ENCODE results near the gene RNF14. TPM values are rescaled to one million over a fixed set of nuclear protein-coding genes. Genes with fewer than 3 reads are reported as not detected.

RNF14 gene
- polyA plus RNA-seq, 1 donor from 2014 or later = 82.1 TPM

DNA sequence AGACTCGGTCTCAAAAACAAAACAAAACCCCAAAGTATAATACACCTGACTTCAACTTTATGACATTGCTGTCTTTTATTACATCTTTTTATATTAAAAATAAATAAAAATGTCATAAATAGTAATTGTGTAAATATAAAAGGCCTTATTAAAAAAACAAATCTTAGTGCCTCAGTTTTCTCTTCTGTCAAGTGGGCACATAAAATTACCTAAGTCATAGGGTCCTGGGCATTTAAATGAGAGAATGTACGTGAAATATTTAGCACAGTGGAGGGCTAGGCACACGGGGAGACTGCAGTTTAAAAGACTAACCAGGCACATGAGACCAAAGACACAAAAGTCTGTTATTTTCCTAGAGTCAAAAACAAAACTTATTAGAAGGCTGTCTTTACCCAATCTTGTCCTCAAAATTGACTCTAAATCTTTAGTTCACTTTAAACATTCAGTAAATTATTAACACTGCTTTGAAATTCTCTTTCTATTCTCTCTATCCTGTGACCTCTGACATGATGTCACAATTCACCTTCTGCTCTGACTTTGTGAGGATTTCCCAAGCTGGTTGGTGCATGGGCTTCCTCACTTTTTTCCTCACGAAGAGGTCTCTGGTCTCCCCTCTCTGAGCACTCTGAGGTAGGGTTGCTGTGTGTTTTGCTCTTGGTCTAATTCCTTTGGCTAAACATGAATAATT is 2.5 kb upstream of the RNF14 start:
- Histone ChIP-seq H3F3A (ENCODE audit: insufficient read depth, low read length, poor library complexity, severe bottlenecking) (peaks cover 8% of the 10 kb centered on the region), H3K4me2 (ENCODE audit: low read length) (no peak overlapping the region), H3K36me3 (ENCODE audit: insufficient read depth, low read length) (no peaks in the 10 kb centered on the region), H3K79me2 (replicated peaks; ENCODE audit: insufficient read depth, low read length) (peaks cover 16% of the 10 kb centered on the region), H3K27ac (ENCODE audit: low read length) (no peak overlapping the region), H3K4me3 (ENCODE audit: low read length) (no peak overlapping the region), H3K9ac (ENCODE audit: low read length) (no peak overlapping the region), H3K9me2 (ENCODE audit: insufficient read depth, low read length) (no peaks in the 10 kb centered on the region), H4K20me1 (ENCODE audit: insufficient read depth) (no peaks in the 10 kb centered on the region), H3K27me3 (ENCODE audit: insufficient read depth, low read depth, low read length) (no peaks in the 10 kb centered on the region), H2AFZ (ENCODE audit: low read depth, low read length) (no peak overlapping the region), H3K9me3 (ENCODE audit: low read length) (no peaks in the 10 kb centered on the region)
- TF ChIP-seq, protein P1, sequence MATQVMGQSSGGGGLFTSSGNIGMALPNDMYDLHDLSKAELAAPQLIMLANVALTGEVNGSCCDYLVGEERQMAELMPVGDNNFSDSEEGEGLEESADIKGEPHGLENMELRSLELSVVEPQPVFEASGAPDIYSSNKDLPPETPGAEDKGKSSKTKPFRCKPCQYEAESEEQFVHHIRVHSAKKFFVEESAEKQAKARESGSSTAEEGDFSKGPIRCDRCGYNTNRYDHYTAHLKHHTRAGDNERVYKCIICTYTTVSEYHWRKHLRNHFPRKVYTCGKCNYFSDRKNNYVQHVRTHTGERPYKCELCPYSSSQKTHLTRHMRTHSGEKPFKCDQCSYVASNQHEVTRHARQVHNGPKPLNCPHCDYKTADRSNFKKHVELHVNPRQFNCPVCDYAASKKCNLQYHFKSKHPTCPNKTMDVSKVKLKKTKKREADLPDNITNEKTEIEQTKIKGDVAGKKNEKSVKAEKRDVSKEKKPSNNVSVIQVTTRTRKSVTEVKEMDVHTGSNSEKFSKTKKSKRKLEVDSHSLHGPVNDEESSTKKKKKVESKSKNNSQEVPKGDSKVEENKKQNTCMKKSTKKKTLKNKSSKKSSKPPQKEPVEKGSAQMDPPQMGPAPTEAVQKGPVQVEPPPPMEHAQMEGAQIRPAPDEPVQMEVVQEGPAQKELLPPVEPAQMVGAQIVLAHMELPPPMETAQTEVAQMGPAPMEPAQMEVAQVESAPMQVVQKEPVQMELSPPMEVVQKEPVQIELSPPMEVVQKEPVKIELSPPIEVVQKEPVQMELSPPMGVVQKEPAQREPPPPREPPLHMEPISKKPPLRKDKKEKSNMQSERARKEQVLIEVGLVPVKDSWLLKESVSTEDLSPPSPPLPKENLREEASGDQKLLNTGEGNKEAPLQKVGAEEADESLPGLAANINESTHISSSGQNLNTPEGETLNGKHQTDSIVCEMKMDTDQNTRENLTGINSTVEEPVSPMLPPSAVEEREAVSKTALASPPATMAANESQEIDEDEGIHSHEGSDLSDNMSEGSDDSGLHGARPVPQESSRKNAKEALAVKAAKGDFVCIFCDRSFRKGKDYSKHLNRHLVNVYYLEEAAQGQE (IDR thresholded peaks at IDR 0.05; ENCODE audit: borderline replicate concordance) = no peak
- TF ChIP-seq EP300 (conservative IDR thresholded peaks at IDR 0.05; ENCODE audit: poor library complexity, severe bottlenecking) = no peak
- TF ChIP-seq, protein P2, sequence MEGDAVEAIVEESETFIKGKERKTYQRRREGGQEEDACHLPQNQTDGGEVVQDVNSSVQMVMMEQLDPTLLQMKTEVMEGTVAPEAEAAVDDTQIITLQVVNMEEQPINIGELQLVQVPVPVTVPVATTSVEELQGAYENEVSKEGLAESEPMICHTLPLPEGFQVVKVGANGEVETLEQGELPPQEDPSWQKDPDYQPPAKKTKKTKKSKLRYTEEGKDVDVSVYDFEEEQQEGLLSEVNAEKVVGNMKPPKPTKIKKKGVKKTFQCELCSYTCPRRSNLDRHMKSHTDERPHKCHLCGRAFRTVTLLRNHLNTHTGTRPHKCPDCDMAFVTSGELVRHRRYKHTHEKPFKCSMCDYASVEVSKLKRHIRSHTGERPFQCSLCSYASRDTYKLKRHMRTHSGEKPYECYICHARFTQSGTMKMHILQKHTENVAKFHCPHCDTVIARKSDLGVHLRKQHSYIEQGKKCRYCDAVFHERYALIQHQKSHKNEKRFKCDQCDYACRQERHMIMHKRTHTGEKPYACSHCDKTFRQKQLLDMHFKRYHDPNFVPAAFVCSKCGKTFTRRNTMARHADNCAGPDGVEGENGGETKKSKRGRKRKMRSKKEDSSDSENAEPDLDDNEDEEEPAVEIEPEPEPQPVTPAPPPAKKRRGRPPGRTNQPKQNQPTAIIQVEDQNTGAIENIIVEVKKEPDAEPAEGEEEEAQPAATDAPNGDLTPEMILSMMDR (IDR thresholded peaks at IDR 0.05; ENCODE audit: poor library complexity, severe bottlenecking) = no peak
- no peak for TF ChIP-seq SMC3 (conservative IDR thresholded peaks at IDR 0.05; ENCODE audit: poor library complexity)
- TF ChIP-seq RAD21 (conservative IDR thresholded peaks at IDR 0.05) = no peak
- no peak for TF ChIP-seq POLR2AphosphoS5 (IDR thresholded peaks at IDR 0.05)
- no peak for TF ChIP-seq EZH2 (IDR thresholded peaks at IDR 0.05; ENCODE audit: borderline replicate concordance, insufficient read depth, low read length, poor library complexity, severe bottlenecking)
- TF ChIP-seq TAF1 (IDR thresholded peaks at IDR 0.05; ENCODE audit: low read depth) = no peak
- TF ChIP-seq MXI1 (conservative IDR thresholded peaks at IDR 0.05; ENCODE audit: poor library complexity, severe bottlenecking) = no peak

DNA sequence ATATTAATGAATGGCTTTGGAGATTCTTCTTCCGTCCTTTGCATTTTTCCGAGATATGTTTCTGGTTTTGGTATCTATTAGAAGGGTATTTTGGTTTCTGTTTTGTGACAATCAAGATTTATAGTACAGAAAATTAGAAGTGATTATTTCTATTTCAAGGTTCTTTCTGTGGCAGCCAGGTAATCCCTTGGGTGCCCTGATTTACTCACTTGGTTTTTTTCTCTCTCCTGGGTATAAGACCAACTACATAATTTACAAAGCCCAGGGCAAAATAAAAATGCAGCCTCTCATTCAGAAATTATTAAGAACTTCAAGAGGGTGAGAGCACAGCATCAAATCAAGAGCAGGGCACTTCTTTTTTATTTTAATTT is 2.0 kb upstream of the RNF14 start:
- TF ChIP-seq TAF1 (IDR thresholded peaks at IDR 0.05; ENCODE audit: low read depth) (no peak), SMC3 (conservative IDR thresholded peaks at IDR 0.05; ENCODE audit: poor library complexity) (no peak), EZH2 (IDR thresholded peaks at IDR 0.05; ENCODE audit: borderline replicate concordance, insufficient read depth, low read length, poor library complexity, severe bottlenecking) (no peak), POLR2AphosphoS5 (IDR thresholded peaks at IDR 0.05) (no peak), MXI1 (conservative IDR thresholded peaks at IDR 0.05; ENCODE audit: poor library complexity, severe bottlenecking) (no peak), EP300 (conservative IDR thresholded peaks at IDR 0.05; ENCODE audit: poor library complexity, severe bottlenecking) (no peak), RAD21 (conservative IDR thresholded peaks at IDR 0.05) (no peak)
- TF ChIP-seq, protein P2 (IDR thresholded peaks at IDR 0.05; ENCODE audit: poor library complexity, severe bottlenecking) = no peak
- TF ChIP-seq, protein P1 (IDR thresholded peaks at IDR 0.05; ENCODE audit: borderline replicate concordance) = no peak
- Histone ChIP-seq H3K9me2 (ENCODE audit: insufficient read depth, low read length) (no peaks in the 10 kb centered on the region), H2AFZ (ENCODE audit: low read depth, low read length) (no peak overlapping the region), H3K27ac (ENCODE audit: low read length) (no peak overlapping the region), H3K79me2 (replicated peaks; ENCODE audit: insufficient read depth, low read length) (peaks cover 16% of the 10 kb centered on the region), H3K9ac (ENCODE audit: low read length) (no peak overlapping the region), H4K20me1 (ENCODE audit: insufficient read depth) (no peaks in the 10 kb centered on the region), H3K4me2 (ENCODE audit: low read length) (no peak overlapping the region), H3F3A (ENCODE audit: insufficient read depth, low read length, poor library complexity, severe bottlenecking) (peaks cover 8% of the 10 kb centered on the region), H3K36me3 (ENCODE audit: insufficient read depth, low read length) (no peaks in the 10 kb centered on the region), H3K4me3 (ENCODE audit: low read length) (no peak overlapping the region), H3K9me3 (ENCODE audit: low read length) (no peaks in the 10 kb centered on the region), H3K27me3 (ENCODE audit: insufficient read depth, low read depth, low read length) (no peaks in the 10 kb centered on the region)

Measured in neural cell (in vitro differentiated cells).